A549 (cell line): ENCODE results near the gene CLSTN2. TPM values are rescaled to one million over a fixed set of nuclear protein-coding genes. Genes with fewer than 3 reads are reported as not detected.

Experiments
- ATAC-seq, 2 experiments: fragments of 200-7000 bp in 1 of 2; fragments of >200 bp in 1 of 2; cut with Nextera tagmentation in 1 of 2; cut with Tn5 transposase in 1 of 2; 3 replicates each; pipeline versions ENCODE4 v1.8.0 to v1.9.1; 2018 to 2020; ENCODE audit warnings: mild to moderate bottlenecking in 1 of 2, moderate library complexity in 1 of 2
- CTCF ChIA-PET: fragments of 300-600 bp; sonication (Branson Sonifier 250); formaldehyde crosslinking; extraction: SDS; loops from one replicate; lab custom pipeline; 2021; ENCODE audit warnings: antibody characterized with exemption, inconsistent platforms; lab: Yijun Ruan, JAX
- POLR2A ChIA-PET: fragments of 350-600 bp; formaldehyde crosslinking; extraction: SDS; loops from one replicate; lab custom pipeline; 2021; ENCODE audit warnings: antibody characterized with exemption, inconsistent platforms; lab: Yijun Ruan, JAX
- DNase-seq, 2 experiments: peaks; one replicate each; pipeline versions ENCODE4 v3.0.0 to v3.0.0-alpha.2; 2011 to 2016; ENCODE audit warnings: low read depth in 1 of 2, low spot score in 1 of 2
- FAIRE-seq: peaks from 2 replicates; lab custom pipeline; 2011; peaks lifted over from hg19 to GRCh38; lab: Jason Lieb, UNC
- H3K27ac ChIP-seq, 2 experiments: fragments of >200 bp; sonication (Bioruptor Twin); formaldehyde crosslinking; 3 replicates each; pipeline ENCODE4 v1.5.1; 2016 to 2017
- H3K4me1 ChIP-seq: fragments of >200 bp; sonication (Bioruptor Twin); formaldehyde crosslinking; 3 replicates; pipeline ENCODE4 v1.6.1; 2016
- H3K4me2 ChIP-seq: fragments of >200 bp; sonication (Bioruptor Twin); formaldehyde crosslinking; 3 replicates; pipeline ENCODE4 v1.6.1; 2016
- H3K4me3 ChIP-seq: fragments of >200 bp; sonication (Bioruptor Twin); formaldehyde crosslinking; 3 replicates; pipeline ENCODE4 v1.5.1; 2016
- H3K9me3 ChIP-seq: fragments of >200 bp; sonication (Bioruptor Twin); formaldehyde crosslinking; 3 replicates; pipeline ENCODE4 v1.6.1; 2016
- BHLHE40 ChIP-seq: IDR thresholded peaks from 2 replicates; pipeline ENCODE4 v1.6.1; 2012; ENCODE audit warnings: low read depth, low read length, inconsistent platforms
- CBX2 ChIP-seq: fragments of 200-600 bp; sonication (generic); IDR thresholded peaks from 2 replicates; pipeline ENCODE4 v1.6.1; 2016; ENCODE audit warnings: low read depth, mild to moderate bottlenecking, borderline replicate concordance
- CBX8 ChIP-seq: fragments of 200-600 bp; sonication (generic); IDR thresholded peaks from 2 replicates; pipeline ENCODE4 v1.6.1; 2016
- EHMT2 ChIP-seq: fragments of 200-600 bp; sonication (generic); IDR thresholded peaks from 2 replicates; pipeline ENCODE4 v1.6.1; 2016; ENCODE audit warnings: antibody characterized with exemption, low read depth, mild to moderate bottlenecking, moderate library complexity
- ESRRA ChIP-seq: fragments of 150-350 bp; IDR thresholded peaks from 2 replicates; pipeline ENCODE4 v1.6.1; 2014; ENCODE audit warnings: mild to moderate bottlenecking, low read length, borderline replicate concordance
- FOXS1 ChIP-seq: fragments of 250-450 bp; sonication (Bioruptor Pico); IDR thresholded peaks from 2 replicates; pipeline ENCODE4 v1.5.0; 2020; ENCODE audit warnings: mild to moderate bottlenecking, moderate library complexity
- GATA3 ChIP-seq: IDR thresholded peaks from 2 replicates; pipeline ENCODE4 v1.6.1; 2012; ENCODE audit warnings: borderline replicate concordance
- HOXB5 ChIP-seq: fragments of 250-450 bp; sonication (Bioruptor Pico); IDR thresholded peaks from 2 replicates; pipeline ENCODE4 v1.5.0; 2020; ENCODE audit warnings: mild to moderate bottlenecking, moderate library complexity
- KDM5A ChIP-seq: fragments of 200-600 bp; sonication (generic); IDR thresholded peaks from 2 replicates; pipeline ENCODE4 v1.6.1; 2016; ENCODE audit warnings: antibody characterized with exemption, mild to moderate bottlenecking
- MAFK ChIP-seq: fragments of 450-650 bp; IDR thresholded peaks from 2 replicates; pipeline ENCODE4 v1.6.1; 2014; ENCODE audit not compliant: partially characterized antibody
- MYC ChIP-seq: IDR thresholded peaks from 2 replicates; pipeline ENCODE4 v1.6.1; 2012; ENCODE audit warnings: mild to moderate bottlenecking, inconsistent platforms, low read length, improper control_type of control experiment, borderline replicate concordance
- NPAS2 ChIP-seq: fragments of 250-450 bp; sonication (Bioruptor Pico); IDR thresholded peaks from 2 replicates; pipeline ENCODE4 v1.8.0; 2022; ENCODE audit warnings: mild to moderate bottlenecking, moderate library complexity, borderline replicate concordance
- POLR2A ChIP-seq: IDR thresholded peaks from 2 replicates; pipeline ENCODE4 v1.6.1; 2012; ENCODE audit warnings: mild to moderate bottlenecking, low read length
- RCOR1 ChIP-seq: fragments of 150-350 bp; IDR thresholded peaks from 2 replicates; pipeline ENCODE4 v1.6.1; 2014; ENCODE audit warnings: antibody characterized with exemption, low read length, low read depth
- RNF2 ChIP-seq: fragments of 200-600 bp; sonication (generic); IDR thresholded peaks from 2 replicates; pipeline ENCODE4 v1.6.1; 2016; ENCODE audit warnings: low read depth, mild to moderate bottlenecking, antibody characterized with exemption, moderate library complexity, borderline replicate concordance
- WGBS: methylation state at CpG from one replicate; pipeline ENCODE4 v1.1.6; 2017; ENCODE audit errors: missing lambda C conversion rate; 5-methylcytosine and 5-hydroxymethylcytosine counted together
- polyA plus RNA-seq, 4 experiments: library from polyadenylated mRNA; depleted of rRNA in 3 of 4; stranded (reverse); fragments of >200 nt; fragmentation: RNase III in 1 of 4; extraction: RNeasy Plus Mini Kit Qiagen cat#74134 plus additional on column Dnase treatment in 1 of 4; gene quantifications; 2 replicates in 3 of 4; 3 replicates in 1 of 4; pipeline ENCODE4 v1.2.3, GENCODE V29; 2011 to 2017
- TF ChIP-seq, protein P1 (sequence below): fragments of >200 bp; sonication (Bioruptor Twin); formaldehyde crosslinking; IDR thresholded peaks from 3 replicates; pipeline ENCODE4 v1.5.1; 2016
- TF ChIP-seq, protein P2 (sequence below): fragments of 200-600 bp; sonication (generic); IDR thresholded peaks from 2 replicates; pipeline ENCODE4 v1.6.1; 2016; ENCODE audit warnings: antibody characterized with exemption, mild to moderate bottlenecking, moderate library complexity
- TF ChIP-seq, protein P3 (sequence below): fragments of 250-450 bp; sonication (Bioruptor Pico); IDR thresholded peaks from 2 replicates; pipeline ENCODE4 v1.5.0; 2021; ENCODE audit warnings: mild to moderate bottlenecking, moderate library complexity, borderline replicate concordance
- TF ChIP-seq, protein P4 (sequence below): fragments of >200 bp; sonication (Bioruptor Twin); formaldehyde crosslinking; IDR thresholded peaks from 3 replicates; pipeline ENCODE4 v1.6.1; 2016

Gene CLSTN2
- polyA plus RNA-seq, 2 of the 4 experiments (the other 2 are of a cell fraction): 0.03 to 0.04 TPM

DNA sequence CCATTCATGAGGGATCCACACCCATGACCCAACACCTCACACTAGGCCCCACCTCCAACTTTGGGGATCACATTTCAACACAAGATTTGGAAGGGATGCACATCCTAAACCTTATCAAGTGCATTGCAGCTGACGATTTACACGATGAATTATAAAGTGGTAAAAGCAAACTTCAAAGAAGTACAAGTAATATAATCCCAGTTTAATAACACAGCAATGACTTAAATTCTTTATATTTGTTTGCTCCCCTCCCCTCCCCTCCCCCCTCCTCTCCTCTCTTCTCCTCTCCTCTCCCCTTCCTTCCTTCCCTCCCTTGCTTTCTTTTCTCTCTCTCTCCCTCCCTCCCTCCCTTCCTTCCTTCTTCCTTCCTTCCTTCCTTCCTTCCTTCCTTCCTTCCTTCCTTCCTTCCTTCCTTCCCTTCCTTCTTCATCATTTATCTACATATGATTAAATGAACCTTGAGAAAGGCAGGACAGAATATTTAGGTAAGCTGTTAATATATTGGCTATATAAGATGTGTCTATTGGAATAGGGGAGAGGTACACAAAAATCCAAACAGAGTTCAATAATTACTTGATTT is 46.3 kb upstream of the CLSTN2 start:
- ChIA-PET CTCF (interaction anchor here (1.0 kb wide), 1 partner anchor 10 kb away, joined by 3 read pairs; no protein-coding TSS in a partner anchor), POLR2A (no interaction called here)
- no peaks in the 10 kb centered on the region for H3K4me1 ChIP-seq
- FAIRE-seq (no peak), ATAC-seq (no peak), DNase-seq (no peak)
- H3K9me3 ChIP-seq: no peaks in the 10 kb centered on the region
- TF ChIP-seq RNF2: no peak
- TF ChIP-seq, protein P1, sequence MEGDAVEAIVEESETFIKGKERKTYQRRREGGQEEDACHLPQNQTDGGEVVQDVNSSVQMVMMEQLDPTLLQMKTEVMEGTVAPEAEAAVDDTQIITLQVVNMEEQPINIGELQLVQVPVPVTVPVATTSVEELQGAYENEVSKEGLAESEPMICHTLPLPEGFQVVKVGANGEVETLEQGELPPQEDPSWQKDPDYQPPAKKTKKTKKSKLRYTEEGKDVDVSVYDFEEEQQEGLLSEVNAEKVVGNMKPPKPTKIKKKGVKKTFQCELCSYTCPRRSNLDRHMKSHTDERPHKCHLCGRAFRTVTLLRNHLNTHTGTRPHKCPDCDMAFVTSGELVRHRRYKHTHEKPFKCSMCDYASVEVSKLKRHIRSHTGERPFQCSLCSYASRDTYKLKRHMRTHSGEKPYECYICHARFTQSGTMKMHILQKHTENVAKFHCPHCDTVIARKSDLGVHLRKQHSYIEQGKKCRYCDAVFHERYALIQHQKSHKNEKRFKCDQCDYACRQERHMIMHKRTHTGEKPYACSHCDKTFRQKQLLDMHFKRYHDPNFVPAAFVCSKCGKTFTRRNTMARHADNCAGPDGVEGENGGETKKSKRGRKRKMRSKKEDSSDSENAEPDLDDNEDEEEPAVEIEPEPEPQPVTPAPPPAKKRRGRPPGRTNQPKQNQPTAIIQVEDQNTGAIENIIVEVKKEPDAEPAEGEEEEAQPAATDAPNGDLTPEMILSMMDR: no peak
- TF ChIP-seq ESRRA: no peak
- no peak for TF ChIP-seq POLR2A
- TF ChIP-seq, protein P2, sequence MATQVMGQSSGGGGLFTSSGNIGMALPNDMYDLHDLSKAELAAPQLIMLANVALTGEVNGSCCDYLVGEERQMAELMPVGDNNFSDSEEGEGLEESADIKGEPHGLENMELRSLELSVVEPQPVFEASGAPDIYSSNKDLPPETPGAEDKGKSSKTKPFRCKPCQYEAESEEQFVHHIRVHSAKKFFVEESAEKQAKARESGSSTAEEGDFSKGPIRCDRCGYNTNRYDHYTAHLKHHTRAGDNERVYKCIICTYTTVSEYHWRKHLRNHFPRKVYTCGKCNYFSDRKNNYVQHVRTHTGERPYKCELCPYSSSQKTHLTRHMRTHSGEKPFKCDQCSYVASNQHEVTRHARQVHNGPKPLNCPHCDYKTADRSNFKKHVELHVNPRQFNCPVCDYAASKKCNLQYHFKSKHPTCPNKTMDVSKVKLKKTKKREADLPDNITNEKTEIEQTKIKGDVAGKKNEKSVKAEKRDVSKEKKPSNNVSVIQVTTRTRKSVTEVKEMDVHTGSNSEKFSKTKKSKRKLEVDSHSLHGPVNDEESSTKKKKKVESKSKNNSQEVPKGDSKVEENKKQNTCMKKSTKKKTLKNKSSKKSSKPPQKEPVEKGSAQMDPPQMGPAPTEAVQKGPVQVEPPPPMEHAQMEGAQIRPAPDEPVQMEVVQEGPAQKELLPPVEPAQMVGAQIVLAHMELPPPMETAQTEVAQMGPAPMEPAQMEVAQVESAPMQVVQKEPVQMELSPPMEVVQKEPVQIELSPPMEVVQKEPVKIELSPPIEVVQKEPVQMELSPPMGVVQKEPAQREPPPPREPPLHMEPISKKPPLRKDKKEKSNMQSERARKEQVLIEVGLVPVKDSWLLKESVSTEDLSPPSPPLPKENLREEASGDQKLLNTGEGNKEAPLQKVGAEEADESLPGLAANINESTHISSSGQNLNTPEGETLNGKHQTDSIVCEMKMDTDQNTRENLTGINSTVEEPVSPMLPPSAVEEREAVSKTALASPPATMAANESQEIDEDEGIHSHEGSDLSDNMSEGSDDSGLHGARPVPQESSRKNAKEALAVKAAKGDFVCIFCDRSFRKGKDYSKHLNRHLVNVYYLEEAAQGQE: no peak
- no peak for TF ChIP-seq KDM5A
- TF ChIP-seq MAFK: no peak
- TF ChIP-seq, protein P3, sequence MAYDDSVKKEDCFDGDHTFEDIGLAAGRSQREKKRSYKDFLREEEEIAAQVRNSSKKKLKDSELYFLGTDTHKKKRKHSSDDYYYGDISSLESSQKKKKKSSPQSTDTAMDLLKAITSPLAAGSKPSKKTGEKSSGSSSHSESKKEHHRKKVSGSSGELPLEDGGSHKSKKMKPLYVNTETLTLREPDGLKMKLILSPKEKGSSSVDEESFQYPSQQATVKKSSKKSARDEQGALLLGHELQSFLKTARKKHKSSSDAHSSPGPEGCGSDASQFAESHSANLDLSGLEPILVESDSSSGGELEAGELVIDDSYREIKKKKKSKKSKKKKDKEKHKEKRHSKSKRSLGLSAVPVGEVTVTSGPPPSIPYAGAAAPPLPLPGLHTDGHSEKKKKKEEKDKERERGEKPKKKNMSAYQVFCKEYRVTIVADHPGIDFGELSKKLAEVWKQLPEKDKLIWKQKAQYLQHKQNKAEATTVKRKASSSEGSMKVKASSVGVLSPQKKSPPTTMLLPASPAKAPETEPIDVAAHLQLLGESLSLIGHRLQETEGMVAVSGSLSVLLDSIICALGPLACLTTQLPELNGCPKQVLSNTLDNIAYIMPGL (CRISPR knock-in tag): no peak
- TF ChIP-seq CBX2: no peak
- no peak for TF ChIP-seq RCOR1
- TF ChIP-seq, protein P4, sequence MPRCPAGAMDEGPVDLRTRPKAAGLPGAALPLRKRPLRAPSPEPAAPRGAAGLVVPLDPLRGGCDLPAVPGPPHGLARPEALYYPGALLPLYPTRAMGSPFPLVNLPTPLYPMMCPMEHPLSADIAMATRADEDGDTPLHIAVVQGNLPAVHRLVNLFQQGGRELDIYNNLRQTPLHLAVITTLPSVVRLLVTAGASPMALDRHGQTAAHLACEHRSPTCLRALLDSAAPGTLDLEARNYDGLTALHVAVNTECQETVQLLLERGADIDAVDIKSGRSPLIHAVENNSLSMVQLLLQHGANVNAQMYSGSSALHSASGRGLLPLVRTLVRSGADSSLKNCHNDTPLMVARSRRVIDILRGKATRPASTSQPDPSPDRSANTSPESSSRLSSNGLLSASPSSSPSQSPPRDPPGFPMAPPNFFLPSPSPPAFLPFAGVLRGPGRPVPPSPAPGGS: no peak
- no peak for TF ChIP-seq NPAS2 (CRISPR knock-in tag)
- TF ChIP-seq FOXS1: no peak
- no peak for TF ChIP-seq EHMT2
- TF ChIP-seq GATA3: no peak
- no peak for TF ChIP-seq MYC
- TF ChIP-seq HOXB5 (CRISPR knock-in tag): no peak
- no peak for TF ChIP-seq CBX8
- TF ChIP-seq BHLHE40: no peak
- H3K4me3 ChIP-seq: no peak overlapping the region
- no peak overlapping the region for H3K27ac ChIP-seq
- H3K4me2 ChIP-seq: no peak overlapping the region
- 57% methylated on average over 2 of the region's 2 CpGs for WGBS
